Measurements from ENCODE around the gene ACYP1. TPM values are rescaled to one million over a fixed set of nuclear protein-coding genes. Genes with fewer than 3 reads are reported as not detected.
"Not testable (repeated sequence)": the region's sequence is repeated elsewhere in the genome, so short reads cannot be mapped to it uniquely, and the experiment has no call there.

ACYP1 gene
- total and polyA plus RNA-seq, 5 experiments from 2014 or later, result 12.8 to 25.1 (median 17.7) TPM

DNA sequence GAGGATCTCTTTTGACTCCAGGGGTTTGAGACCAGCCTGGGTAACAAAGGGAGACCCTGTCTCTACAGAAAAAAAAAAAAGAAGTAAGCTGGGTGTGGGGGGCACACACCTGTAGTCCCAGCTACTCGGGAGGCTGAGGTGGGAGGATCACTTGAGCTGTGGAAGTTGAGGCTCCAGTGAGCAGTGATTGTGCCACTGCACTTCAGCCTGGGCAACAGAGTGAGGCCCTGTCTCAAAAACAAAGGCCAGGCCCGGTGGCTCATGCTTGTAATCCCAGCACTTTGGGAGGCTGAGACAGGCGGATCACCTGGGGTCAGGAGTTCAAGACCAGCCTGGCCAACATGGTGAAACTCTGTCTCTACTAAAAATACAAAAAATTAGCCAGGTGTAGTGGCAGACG, 3.9 kb upstream of the ACYP1 start:
- H3K36me3 Mint-ChIP-seq, H3K27me3 Mint-ChIP-seq, H3K9me3 Mint-ChIP-seq, H3K27ac Mint-ChIP-seq, DNase-seq, H3K4me3 Mint-ChIP-seq, ATAC-seq: not testable (repeated sequence)
- H3K4me1 Mint-ChIP-seq, result peaks cover 10 to 23% (median 19%) of the 10 kb centered on the region in 4 donors
- POLR2A ChIA-PET, result interaction anchor here (1.3 kb wide), 1 partner anchor 9 kb away, joined by 4 read pairs; no protein-coding TSS in a partner anchor

GRCh38 chr14:75067212-75067611, 3.4 kb upstream of the ACYP1 start:
- Mint-ChIP-seq H3K27me3 (no peaks in the 10 kb centered on the region), H3K9me3 (no peaks in the 10 kb centered on the region), H3K27ac (no peak overlapping the region), H3K4me1 (peaks cover 10 to 26% (median 22%) of the 10 kb centered on the region in 4 donors), H3K4me3 (no peak overlapping the region), H3K36me3 (no peaks in the 10 kb centered on the region)
- POLR2A ChIA-PET, result interaction anchor here (0.6 to 1.3 kb wide), 2 partner anchors 9 to 209 kb away, joined by 3 to 4 read pairs; no protein-coding TSS in a partner anchor
- ATAC-seq (no peak), DNase-seq (no peak)

DNA sequence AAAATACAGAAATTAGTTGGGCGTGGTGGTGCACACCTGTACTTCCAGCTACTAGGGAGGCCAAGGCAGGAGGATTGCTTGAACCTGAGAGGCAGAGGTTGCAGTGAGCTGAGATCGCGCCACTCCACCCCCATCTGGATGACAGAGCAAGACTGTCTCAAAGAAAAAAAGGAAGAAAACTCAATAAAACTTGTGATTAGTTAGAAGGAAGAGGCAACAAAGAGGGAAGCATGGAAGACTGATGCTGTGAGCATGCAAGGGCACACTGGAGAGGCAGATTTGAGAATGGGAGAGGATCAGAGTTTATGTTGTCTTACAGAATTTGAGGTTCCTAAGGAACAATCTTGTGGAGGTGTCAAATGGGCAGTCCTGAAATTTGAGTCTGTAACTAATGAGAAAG, 2.9 kb upstream of the ACYP1 start:
- Mint-ChIP-seq H3K36me3 (no peaks in the 10 kb centered on the region), H3K4me1 (peaks cover 10 to 26% (median 22%) of the 10 kb centered on the region in 4 donors), H3K4me3 (no peak overlapping the region), H3K27me3 (no peaks in the 10 kb centered on the region), H3K9me3 (no peaks in the 10 kb centered on the region), H3K27ac (no peak overlapping the region)
- POLR2A ChIA-PET, result interaction anchor here (0.6 to 1.3 kb wide), 2 partner anchors 8 to 209 kb away, joined by 3 to 4 read pairs; no protein-coding TSS in a partner anchor
- DNase-seq (no peak), ATAC-seq (no peak)

DNA sequence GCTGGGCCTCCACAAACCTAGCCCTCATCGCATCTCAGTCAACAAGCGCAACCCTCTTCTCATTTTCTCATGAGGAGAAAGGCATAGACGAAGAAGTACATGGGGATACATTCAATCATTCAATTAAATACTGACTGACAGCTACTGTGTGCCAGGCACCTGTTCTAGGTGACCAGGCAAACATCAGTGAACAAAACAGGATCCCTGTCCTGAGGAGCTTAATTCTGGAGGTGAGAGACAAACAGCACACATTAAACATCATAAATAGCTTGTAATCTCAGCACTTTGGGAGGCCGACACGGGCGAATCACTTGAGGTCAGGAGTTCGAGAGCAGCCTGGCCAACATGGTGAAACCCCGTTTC, 362 bp upstream of the ACYP1 start:
- peak in 1 of 2 donors; percentile 26 for ATAC-seq
- peak overlapping the region; percentile 92 to 98 (median 96) for H3K27ac Mint-ChIP-seq

DNA sequence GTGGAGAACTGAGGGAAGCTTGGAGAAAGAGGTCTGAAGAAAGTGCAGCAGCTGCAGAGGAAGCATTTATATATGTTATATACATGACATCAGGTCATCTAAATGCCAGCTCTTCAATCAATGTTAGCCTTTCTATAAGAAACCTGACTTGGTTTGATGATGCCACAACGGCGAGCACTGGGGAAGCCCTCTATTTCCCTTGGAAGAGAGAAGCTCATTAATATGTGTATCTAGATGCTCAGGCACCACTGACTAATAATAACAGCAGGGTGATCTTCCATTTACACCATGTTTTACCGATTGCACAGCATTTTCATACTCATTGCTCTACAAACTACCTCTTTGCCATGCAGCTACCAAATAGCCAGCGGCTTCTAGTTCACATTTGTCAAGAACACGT, 811 bp downstream of the ACYP1 start:
- H3K4me3 Mint-ChIP-seq, result peak overlapping the region; percentile 95 to 100 (median 99)
- no peaks in the 10 kb centered on the region for H3K9me3 Mint-ChIP-seq
- H3K36me3 Mint-ChIP-seq, result peaks cover 0 to 3% (median 2%) of the 10 kb centered on the region in 3 donors
- peaks cover 8 to 26% (median 23%) of the 10 kb centered on the region in 4 donors for H3K4me1 Mint-ChIP-seq
- POLR2A ChIA-PET, result interaction anchor here (0.5 to 1.9 kb wide), 4 partner anchors 14 to 231 kb away, joined by 3 to 9 read pairs (median 7); no protein-coding TSS in a partner anchor
- peak overlapping the region; percentile 92 to 98 (median 96) for H3K27ac Mint-ChIP-seq
- no peak for DNase-seq
- no peak for ATAC-seq
- H3K27me3 Mint-ChIP-seq, result no peaks in the 10 kb centered on the region

More for the DNA sequence above, 362 bp upstream of the ACYP1 start:
- DNase-seq, result no peak
- Mint-ChIP-seq H3K9me3 (no peaks in the 10 kb centered on the region), H3K4me3 (peak overlapping the region; percentile 95 to 100 (median 99)), H3K4me1 (peaks cover 10 to 26% (median 23%) of the 10 kb centered on the region in 4 donors), H3K36me3 (peaks cover 0 to 3% (median 2%) of the 10 kb centered on the region in 3 donors), H3K27me3 (no peaks in the 10 kb centered on the region)
- POLR2A ChIA-PET, result interaction anchor here (1.9 kb wide), 1 partner anchor 15 kb away, joined by 8 read pairs; no protein-coding TSS in a partner anchor

- Mint-ChIP-seq H3K27me3 (no peaks in the 10 kb centered on the region), H3K36me3 (peaks cover 0 to 9% (median 8%) of the 10 kb centered on the region in 3 donors), H3K4me3 (no peak overlapping the region), H3K4me1 (peaks cover 9 to 26% (median 23%) of the 10 kb centered on the region in 4 donors), H3K9me3 (no peaks in the 10 kb centered on the region), H3K27ac (no peak overlapping the region)
- no peak for DNase-seq
- POLR2A ChIA-PET, result no interaction called here
- ATAC-seq, result no peak
Observed at GRCh38 chr14:75060420-75060819, 3.4 kb downstream of the ACYP1 start.

- DNase-seq (no peak), ATAC-seq (no peak)
- Mint-ChIP-seq H3K36me3 (peaks cover 0 to 9% (median 8%) of the 10 kb centered on the region in 3 donors), H3K4me3 (no peak overlapping the region), H3K27ac (no peak overlapping the region), H3K4me1 (peaks cover 9 to 26% (median 21%) of the 10 kb centered on the region in 4 donors), H3K9me3 (no peaks in the 10 kb centered on the region), H3K27me3 (no peaks in the 10 kb centered on the region)
- POLR2A ChIA-PET, result no interaction called here
Observed at GRCh38 chr14:75059642-75060041, 4.2 kb downstream of the ACYP1 start.

DNA sequence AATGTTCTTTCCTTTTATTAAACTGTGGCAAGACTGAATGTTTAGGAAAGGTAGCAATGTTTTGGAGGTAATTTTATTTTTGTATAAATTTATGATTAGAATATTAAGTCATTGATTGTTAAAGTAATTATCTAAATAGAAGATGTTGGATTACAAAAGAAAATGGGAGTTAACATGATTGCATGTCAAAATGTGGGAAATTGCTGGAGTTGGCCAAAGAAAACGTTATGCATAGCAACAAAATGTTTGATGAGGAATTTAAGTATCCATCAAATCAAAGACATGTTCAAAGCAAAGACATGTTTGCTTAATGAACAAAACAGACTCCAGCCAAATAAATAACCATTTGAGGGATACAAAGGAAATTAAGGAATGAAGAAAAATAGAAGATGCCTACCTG, 9.4 kb downstream of the ACYP1 start:
- H3K36me3 Mint-ChIP-seq, result peaks cover 0 to 8% (median 7%) of the 10 kb centered on the region in 3 donors
- H3K9me3 Mint-ChIP-seq, result no peaks in the 10 kb centered on the region
- DNase-seq (no peak), ATAC-seq (no peak)
- POLR2A ChIA-PET, result no interaction called here
- peaks cover 0 to 3% (median 0%) of the 10 kb centered on the region in 5 donors for H3K27me3 Mint-ChIP-seq
- H3K4me3 Mint-ChIP-seq, result no peak overlapping the region
- no peak overlapping the region for H3K27ac Mint-ChIP-seq
- H3K4me1 Mint-ChIP-seq, result peaks cover 4 to 22% (median 20%) of the 10 kb centered on the region in 4 donors

- H3K27me3 Mint-ChIP-seq, result peaks cover 0 to 3% (median 0%) of the 10 kb centered on the region in 5 donors
- ATAC-seq (no peak), DNase-seq (no peak)
- POLR2A ChIA-PET, result no interaction called here
- peak overlapping the region in 2 of 10 donors; percentile 5 to 45 for H3K4me3 Mint-ChIP-seq
- peaks cover 0 to 12% (median 9%) of the 10 kb centered on the region in 3 donors for H3K36me3 Mint-ChIP-seq
- H3K27ac Mint-ChIP-seq, result peak overlapping the region in 2 of 10 donors; percentile 34 to 66
- no peaks in the 10 kb centered on the region for H3K9me3 Mint-ChIP-seq
- H3K4me1 Mint-ChIP-seq, result peaks cover 4 to 25% (median 23%) of the 10 kb centered on the region in 4 donors
Observed at GRCh38 chr14:75053396-75054291, 10.2 kb downstream of the ACYP1 start.

DNA sequence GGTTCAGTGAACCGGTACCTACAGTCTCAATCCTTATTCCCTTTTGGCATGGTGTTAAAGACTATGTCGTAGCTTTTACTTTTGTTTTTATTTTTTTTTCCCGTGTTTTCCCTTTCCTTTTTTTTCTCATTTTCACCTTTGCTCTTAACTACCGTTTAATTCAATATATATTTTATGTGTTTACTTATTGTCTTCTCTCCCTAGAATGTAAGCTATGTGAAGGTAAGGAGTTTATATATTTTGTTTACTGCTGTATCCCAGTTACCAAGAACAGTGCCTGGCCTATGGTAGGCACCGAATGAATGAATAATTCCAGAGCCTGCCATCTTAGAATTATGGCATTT, 12.3 kb downstream of the ACYP1 start:
- Mint-ChIP-seq H3K4me3 (peak overlapping the region; percentile 89 to 97 (median 94)), H3K9me3 (peaks cover 0 to 2% (median 0%) of the 10 kb centered on the region in 9 donors), H3K27me3 (peaks cover 0 to 3% (median 0%) of the 10 kb centered on the region in 5 donors), H3K27ac (peak overlapping the region; percentile 91 to 99 (median 97)), H3K4me1 (peaks cover 6 to 39% (median 30%) of the 10 kb centered on the region in 4 donors), H3K36me3 (peaks cover 0 to 15% (median 12%) of the 10 kb centered on the region in 3 donors)
- ATAC-seq (no peak), DNase-seq (no peak)
- POLR2A ChIA-PET, result interaction anchor here (0.6 kb wide), 3 partner anchors 11 to 1806 kb away, joined by 3 read pairs; no protein-coding TSS in a partner anchor

DNA sequence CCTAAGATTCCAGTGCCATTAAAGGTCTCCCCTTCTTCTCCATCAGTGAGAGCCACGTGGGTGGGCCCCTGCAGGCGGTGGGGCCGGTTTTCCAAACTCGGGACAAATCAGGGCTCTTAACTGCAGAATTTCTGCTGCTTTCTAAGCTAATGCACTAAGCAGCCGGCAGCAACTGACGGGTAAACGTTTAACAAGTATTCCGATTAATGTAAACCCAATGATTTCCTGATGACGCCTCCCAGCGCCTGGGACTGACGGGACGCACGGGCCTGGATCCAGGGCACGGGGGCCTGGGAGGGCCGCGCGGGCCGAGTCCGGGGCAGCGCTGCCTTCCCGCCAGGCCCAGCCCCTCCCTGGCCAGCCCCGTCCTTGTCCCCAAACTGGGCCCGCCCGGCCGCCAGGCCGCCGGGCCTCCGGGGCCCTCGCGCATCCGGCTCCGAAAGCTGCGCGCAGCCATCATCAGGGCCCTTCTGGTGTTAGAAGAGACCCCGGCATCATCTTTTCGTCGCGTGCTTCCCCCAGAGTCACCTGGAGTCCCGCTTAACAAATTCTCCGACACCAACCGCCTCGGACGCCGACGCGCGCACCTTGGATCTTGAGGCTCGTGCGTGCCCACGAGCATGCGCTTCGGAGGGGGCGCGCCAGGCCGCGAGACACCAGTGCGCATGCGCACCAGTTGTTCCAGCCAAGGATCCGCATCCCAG, 12.8 kb downstream of the ACYP1 start, which contains the start of gene MLH3:
MLH3 (minus strand) TSS at position 616 of the 704 bp plus-strand sequence. CDS start 1,812 bp downstream, outside the sequence.
- Mint-ChIP-seq H3K4me3 (peak within 1 kb of the TSS; percentile 89 to 97 (median 94)), H3K27ac (peak within 1 kb of the TSS; percentile 91 to 99 (median 97)), H3K36me3 (peaks cover 0 to 18% (median 10%) of the 10 kb centered on the region in 3 donors), H3K9me3 (peaks cover 0 to 2% (median 0%) of the 10 kb centered on the region in 9 donors), H3K4me1 (peaks cover 10 to 44% (median 35%) of the 10 kb centered on the region in 4 donors), H3K27me3 (peaks cover 0 to 3% (median 0%) of the 10 kb centered on the region in 5 donors)
- DNase-seq (peak; percentile 68 to 89 (median 78)), ATAC-seq (peak; percentile 88 to 90)
- POLR2A ChIA-PET, result interaction anchor here (0.6 to 3.2 kb wide), 3 partner anchors 12 to 49 kb away, joined by 3 to 8 read pairs (median 4); partner anchors contain the start of gene ACYP1

DNA sequence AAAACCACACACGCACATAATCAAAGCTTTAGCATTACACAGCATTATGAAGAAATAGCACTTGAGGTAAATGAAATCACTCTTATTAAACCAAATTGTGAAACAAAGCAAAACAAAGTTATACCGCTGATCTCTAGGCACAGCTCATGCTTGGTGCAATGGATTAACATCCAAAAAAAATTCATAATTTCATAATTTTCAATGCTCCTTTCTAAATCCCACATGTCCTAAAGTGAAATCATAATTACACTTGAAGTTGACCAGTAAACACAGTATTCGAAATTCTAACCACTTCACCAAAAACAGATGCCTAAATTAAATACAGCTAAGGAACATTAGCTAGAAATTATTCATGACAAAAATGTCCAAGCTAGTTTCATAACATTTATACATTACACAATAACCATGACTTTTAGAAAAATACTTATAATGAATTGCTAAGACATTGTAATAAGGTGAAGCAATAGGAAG, 14.1 kb downstream of the ACYP1 start:
- Mint-ChIP-seq H3K9me3 (peaks cover 0 to 2% (median 0%) of the 10 kb centered on the region in 9 donors), H3K36me3 (peaks cover 0 to 14% (median 7%) of the 10 kb centered on the region in 3 donors), H3K4me1 (peaks cover 12 to 56% (median 47%) of the 10 kb centered on the region in 4 donors), H3K27ac (peak overlapping the region in 6 of 10 donors; percentile 81 to 99 (median 93)), H3K27me3 (peaks cover 0 to 3% (median 0%) of the 10 kb centered on the region in 5 donors), H3K4me3 (peak overlapping the region in 9 of 10 donors; percentile 80 to 96 (median 89))
- POLR2A ChIA-PET, result interaction anchor here (0.6 to 3.2 kb wide), 3 partner anchors 14 to 542 kb away, joined by 3 to 8 read pairs (median 3); partner anchors contain the start of gene ACYP1
- ATAC-seq, result no peak
- DNase-seq, result no peak
